Measurements from ENCODE around the gene ARHGAP27.

GRCh38 chr17:45369421-45369820 is 63.2 kb downstream of the ARHGAP27 start:
- TF ChIP-seq EZH2phosphoT487 (IDR thresholded peaks at IDR 0.05; ENCODE audit: insufficient read depth, low read depth): no peak
- TF ChIP-seq EZH2 (IDR thresholded peaks at IDR 0.05; ENCODE audit: insufficient read depth, poor library complexity, severe bottlenecking): no peak

Data from GM23248 (cell line).